ENCODE results near the gene ACSF3. TPM values are rescaled to one million over a fixed set of nuclear protein-coding genes. Genes with fewer than 3 reads are reported as not detected.

The ACSF3 gene
- total RNA-seq, 1 donor from 2014 or later: 14.5 TPM

DNA sequence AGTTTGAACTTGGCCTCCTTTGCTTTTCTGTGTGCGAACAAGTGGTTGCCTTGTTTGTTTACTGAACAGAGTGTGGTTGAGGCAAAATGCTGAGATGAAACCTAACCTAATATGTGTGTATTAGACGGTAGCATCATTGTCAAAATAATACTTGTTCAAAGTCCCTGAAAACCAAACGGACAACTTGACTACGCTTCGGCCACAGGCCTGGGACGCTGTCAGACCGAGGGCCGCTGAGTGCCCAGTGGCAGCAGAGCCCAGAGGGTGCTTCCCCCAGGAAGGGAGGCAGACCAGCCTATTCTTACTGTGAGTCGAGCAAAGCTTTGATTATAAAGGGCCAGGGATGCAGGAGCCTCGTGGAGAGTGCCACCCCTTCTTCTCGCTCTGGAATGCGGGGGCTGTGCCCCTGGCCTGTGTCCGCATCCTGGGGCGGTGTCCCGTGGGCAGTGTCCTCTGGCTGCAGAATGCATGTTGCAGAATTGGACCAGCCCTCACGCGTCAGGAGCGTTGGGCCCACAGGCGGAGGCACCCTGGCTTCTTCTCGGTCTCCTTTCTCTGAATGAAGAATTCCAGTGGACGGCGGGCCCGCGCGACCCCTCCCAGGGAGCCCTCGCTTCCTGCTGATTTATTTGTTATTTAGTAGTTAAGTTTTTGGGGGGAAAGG, 5.2 kb downstream of the ACSF3 start:
- H3F3A ChIP-seq (ENCODE audit: low read depth): peaks cover 8% of the 10 kb centered on the region
- H3K9me3 ChIP-seq (ENCODE audit: low read depth): no peaks in the 10 kb centered on the region
- H3K36me3 ChIP-seq: no peaks in the 10 kb centered on the region
- peaks cover 37% of the 10 kb centered on the region for H3K4me1 Mint-ChIP-seq
- peaks cover 19% of the 10 kb centered on the region for H3K4me1 ChIP-seq
- peaks cover 7% of the 10 kb centered on the region for H3K27me3 Mint-ChIP-seq (ENCODE audit: insufficient read depth, low read depth)
- H4K20me1 ChIP-seq (ENCODE audit: low read depth): peaks cover 46% of the 10 kb centered on the region
- H3K79me2 ChIP-seq (ENCODE audit: low read depth): peaks cover 61% of the 10 kb centered on the region
- no peaks in the 10 kb centered on the region for H3K9me3 Mint-ChIP-seq
- H3K9ac ChIP-seq: no peak overlapping the region
- no peak overlapping the region for H3K27ac ChIP-seq
- H3K27ac Mint-ChIP-seq: no peak overlapping the region
- TF ChIP-seq EZH2phosphoT487 (IDR thresholded peaks at IDR 0.05) (no peak), CTCF (IDR thresholded peaks at IDR 0.05) (no peak), EZH2 (IDR thresholded peaks at IDR 0.05) (no peak)
- H3K4me2 ChIP-seq: no peak overlapping the region
- no peak for DNase-seq (ENCODE audit: low spot score)
- H2AFZ ChIP-seq (replicated peaks): no peak overlapping the region
- H3K4me3 ChIP-seq: no peak overlapping the region
- H3K27me3 ChIP-seq: peaks cover 10% of the 10 kb centered on the region
- no peak overlapping the region for H3K4me3 Mint-ChIP-seq
- peaks cover 2% of the 10 kb centered on the region for H3K36me3 Mint-ChIP-seq

- Histone ChIP-seq H3K27me3 (no peaks in the 10 kb centered on the region), H3K4me2 (no peak overlapping the region), H3K4me3 (no peak overlapping the region), H3K36me3 (no peaks in the 10 kb centered on the region), H3K4me1 (peaks cover 14% of the 10 kb centered on the region), H3K27ac (no peak overlapping the region), H3F3A (ENCODE audit: low read depth) (peaks cover 8% of the 10 kb centered on the region), H3K79me2 (ENCODE audit: low read depth) (peaks cover 51% of the 10 kb centered on the region), H4K20me1 (ENCODE audit: low read depth) (peaks cover 40% of the 10 kb centered on the region), H2AFZ (replicated peaks) (no peak overlapping the region), H3K9ac (no peak overlapping the region), H3K9me3 (ENCODE audit: low read depth) (no peaks in the 10 kb centered on the region)
- TF ChIP-seq CTCF (IDR thresholded peaks at IDR 0.05): no peak
- TF ChIP-seq EZH2phosphoT487 (IDR thresholded peaks at IDR 0.05): no peak
- TF ChIP-seq EZH2 (IDR thresholded peaks at IDR 0.05): no peak
- Mint-ChIP-seq H3K36me3 (peaks cover 2% of the 10 kb centered on the region), H3K4me3 (no peak overlapping the region), H3K4me1 (peaks cover 29% of the 10 kb centered on the region), H3K9me3 (no peaks in the 10 kb centered on the region), H3K27me3 (ENCODE audit: insufficient read depth, low read depth) (peaks cover 5% of the 10 kb centered on the region), H3K27ac (no peak overlapping the region)
- DNase-seq (ENCODE audit: low spot score): no peak
Observed at GRCh38 chr16:89099905-89100304, 6.3 kb downstream of the ACSF3 start.

DNA sequence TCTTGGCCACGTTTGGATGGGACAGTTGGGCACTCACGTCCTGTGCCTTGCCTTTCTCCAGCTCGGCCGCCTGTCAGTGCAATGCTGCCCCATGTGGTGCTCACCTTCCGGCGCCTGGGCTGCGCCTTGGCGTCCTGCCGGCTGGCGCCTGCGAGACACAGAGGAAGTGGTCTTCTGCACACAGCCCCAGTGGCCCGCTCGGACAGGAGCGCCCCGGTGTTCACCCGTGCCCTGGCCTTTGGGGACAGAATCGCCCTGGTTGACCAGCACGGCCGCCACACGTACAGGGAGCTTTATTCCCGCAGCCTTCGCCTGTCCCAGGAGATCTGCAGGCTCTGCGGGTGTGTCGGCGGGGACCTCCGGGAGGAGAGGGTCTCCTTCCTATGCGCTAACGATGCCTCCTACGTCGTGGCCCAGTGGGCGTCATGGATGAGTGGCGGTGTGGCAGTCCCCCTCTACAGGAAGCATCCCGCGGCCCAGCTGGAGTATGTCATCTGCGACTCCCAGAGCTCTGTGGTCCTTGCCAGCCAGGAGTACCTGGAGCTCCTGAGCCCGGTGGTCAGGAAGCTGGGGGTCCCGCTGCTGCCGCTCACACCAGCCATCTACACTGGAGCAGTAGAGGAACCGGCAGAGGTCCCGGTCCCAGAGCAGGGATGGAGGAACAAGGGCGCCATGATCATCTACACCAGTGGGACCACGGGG, 7.1 kb downstream of the ACSF3 start:
- Histone ChIP-seq H3K27me3 (no peaks in the 10 kb centered on the region), H3K9me3 (ENCODE audit: low read depth) (no peaks in the 10 kb centered on the region), H4K20me1 (ENCODE audit: low read depth) (peaks cover 34% of the 10 kb centered on the region), H3K9ac (no peak overlapping the region), H3K36me3 (no peaks in the 10 kb centered on the region), H3K79me2 (ENCODE audit: low read depth) (peaks cover 44% of the 10 kb centered on the region), H2AFZ (replicated peaks) (no peak overlapping the region), H3K4me3 (no peak overlapping the region), H3K4me1 (peaks cover 13% of the 10 kb centered on the region), H3K27ac (no peak overlapping the region), H3K4me2 (no peak overlapping the region), H3F3A (ENCODE audit: low read depth) (peaks cover 8% of the 10 kb centered on the region)
- Mint-ChIP-seq H3K27ac (no peak overlapping the region), H3K36me3 (peaks cover 2% of the 10 kb centered on the region), H3K4me3 (no peak overlapping the region), H3K27me3 (ENCODE audit: insufficient read depth, low read depth) (peaks cover 5% of the 10 kb centered on the region), H3K9me3 (no peaks in the 10 kb centered on the region), H3K4me1 (peaks cover 25% of the 10 kb centered on the region)
- no peak for TF ChIP-seq EZH2phosphoT487 (IDR thresholded peaks at IDR 0.05)
- TF ChIP-seq CTCF (IDR thresholded peaks at IDR 0.05): no peak
- TF ChIP-seq EZH2 (IDR thresholded peaks at IDR 0.05): no peak
- no peak for DNase-seq (ENCODE audit: low spot score)

Data from neural progenitor cell (in vitro differentiated cells).